Fibroblast of peridontal ligament (primary cell): Measurements from ENCODE around the gene ZNF586.
"Not testable (repeated sequence)": the region's sequence is repeated elsewhere in the genome, so short reads cannot be mapped to it uniquely, and the experiment has no call there.

ENCODE experiments used
- DNase-seq: peaks from one replicate; pipeline ENCODE4 v3.0.0-alpha.2; 2010; ENCODE audit errors: extremely low read depth

The ZNF586 gene

GRCh38 chr19:57796580-57796979 lies 27.1 kb downstream of the ZNF586 start:
- not testable (repeated sequence) for DNase-seq

- DNase-seq = no peak
Measured at GRCh38 chr19:57800696-57801095, 31.2 kb downstream of the ZNF586 start.

DNA sequence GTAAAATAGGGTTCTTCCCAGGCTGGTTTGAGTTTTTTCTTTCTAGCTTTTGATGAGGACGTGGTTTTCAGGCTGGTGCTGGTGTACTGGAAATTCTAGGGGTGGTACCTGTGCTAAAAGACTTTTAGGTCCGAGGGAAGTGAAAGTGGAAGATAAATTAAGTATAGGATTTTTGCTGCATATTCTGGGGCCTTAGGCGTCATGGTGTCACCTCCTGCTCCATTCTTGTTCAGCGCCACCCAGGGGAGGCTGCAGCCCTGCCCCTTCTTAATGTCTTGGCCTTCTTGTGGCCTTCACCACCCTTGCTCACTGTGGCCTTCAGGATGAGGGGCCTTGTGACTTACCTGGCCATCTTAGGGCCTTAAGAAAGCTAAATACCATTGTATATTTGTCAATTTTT lies 32.8 kb downstream of the ZNF586 start:
- DNase-seq = no peak

DNA sequence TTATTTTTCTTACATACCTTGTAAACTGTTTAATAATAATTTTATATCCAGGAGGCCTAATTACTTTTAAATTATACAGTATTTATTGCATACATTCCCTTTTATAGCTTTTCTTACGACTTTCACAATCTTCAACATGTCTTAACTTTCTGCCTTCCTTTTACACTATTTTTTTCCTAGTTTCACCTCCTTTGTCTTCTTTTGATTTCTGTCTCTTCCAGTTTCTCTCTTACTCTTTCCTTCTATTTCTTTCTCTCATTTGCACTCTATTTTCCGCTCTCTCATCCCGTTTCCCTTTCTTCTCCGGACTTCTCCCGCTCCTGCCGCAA lies 33.8 kb downstream of the ZNF586 start:
- DNase-seq = no peak

GRCh38 chr19:57803594-57804325 lies 34.3 kb downstream of the ZNF586 start:
- peak; percentile 72 for DNase-seq

DNA sequence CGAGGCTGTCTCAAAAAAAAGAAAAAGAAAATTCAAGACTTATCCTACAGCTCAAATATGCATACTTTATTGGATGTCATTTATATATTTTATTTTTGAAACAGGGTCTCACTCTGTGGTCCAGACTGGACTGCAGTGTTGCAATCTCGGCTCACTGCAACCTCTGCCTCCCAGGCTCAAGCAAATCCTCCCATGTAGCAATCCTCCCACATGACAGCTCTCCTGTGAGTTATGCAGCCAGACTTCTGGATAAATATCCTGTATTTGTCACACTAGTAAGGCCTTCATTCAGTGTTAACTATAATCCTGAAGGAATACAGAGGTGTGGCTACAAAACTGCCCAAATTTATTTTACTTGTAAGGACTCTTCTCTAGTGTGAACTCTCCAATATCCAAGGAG lies 38.1 kb downstream of the ZNF586 start:
- no peak for DNase-seq

DNA sequence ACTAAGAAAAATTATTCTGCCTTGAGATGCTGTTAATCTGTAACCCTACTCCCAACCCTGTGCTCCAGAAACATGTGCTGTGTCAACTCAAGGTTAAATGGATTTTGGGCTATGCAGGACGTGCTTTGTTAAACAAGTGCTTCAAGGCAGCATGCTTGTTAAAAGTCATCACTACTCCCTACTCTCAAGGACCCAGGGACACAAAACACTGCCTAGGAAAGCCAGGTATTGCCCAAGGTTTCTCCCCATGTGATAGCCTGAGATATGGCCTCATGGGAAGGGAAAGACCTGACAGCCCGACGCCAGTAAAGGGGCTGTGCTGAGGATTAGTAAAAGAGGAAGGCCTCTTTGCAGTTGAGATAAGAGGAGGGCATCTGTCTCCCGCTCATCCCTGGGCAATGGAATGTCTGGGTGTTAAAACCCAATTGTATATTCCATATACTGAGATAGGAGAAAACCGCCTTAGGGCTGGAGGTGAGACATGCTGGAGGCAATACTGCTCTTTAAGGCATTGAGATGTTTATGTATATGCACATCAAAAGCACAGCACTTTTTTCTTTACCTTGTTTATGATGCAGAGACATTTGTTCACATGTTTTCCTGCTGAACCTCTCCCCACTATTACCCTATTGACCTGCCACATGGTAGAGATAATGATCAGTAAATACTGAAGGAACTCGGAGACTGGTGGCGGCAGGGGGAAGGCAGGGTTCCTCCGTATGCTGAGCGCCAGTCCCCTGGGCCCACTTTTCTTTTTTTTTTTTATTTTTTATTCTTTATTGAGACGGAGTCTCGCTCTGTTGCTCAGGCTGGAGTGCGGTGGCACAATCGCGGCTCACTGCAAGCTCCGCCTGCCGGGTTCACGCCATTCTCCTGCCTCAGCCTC lies 41.2 kb downstream of the ZNF586 start:
- DNase-seq = not testable (repeated sequence)

GRCh38 chr19:57812226-57812625 lies 42.8 kb downstream of the ZNF586 start:
- DNase-seq = no peak

DNA sequence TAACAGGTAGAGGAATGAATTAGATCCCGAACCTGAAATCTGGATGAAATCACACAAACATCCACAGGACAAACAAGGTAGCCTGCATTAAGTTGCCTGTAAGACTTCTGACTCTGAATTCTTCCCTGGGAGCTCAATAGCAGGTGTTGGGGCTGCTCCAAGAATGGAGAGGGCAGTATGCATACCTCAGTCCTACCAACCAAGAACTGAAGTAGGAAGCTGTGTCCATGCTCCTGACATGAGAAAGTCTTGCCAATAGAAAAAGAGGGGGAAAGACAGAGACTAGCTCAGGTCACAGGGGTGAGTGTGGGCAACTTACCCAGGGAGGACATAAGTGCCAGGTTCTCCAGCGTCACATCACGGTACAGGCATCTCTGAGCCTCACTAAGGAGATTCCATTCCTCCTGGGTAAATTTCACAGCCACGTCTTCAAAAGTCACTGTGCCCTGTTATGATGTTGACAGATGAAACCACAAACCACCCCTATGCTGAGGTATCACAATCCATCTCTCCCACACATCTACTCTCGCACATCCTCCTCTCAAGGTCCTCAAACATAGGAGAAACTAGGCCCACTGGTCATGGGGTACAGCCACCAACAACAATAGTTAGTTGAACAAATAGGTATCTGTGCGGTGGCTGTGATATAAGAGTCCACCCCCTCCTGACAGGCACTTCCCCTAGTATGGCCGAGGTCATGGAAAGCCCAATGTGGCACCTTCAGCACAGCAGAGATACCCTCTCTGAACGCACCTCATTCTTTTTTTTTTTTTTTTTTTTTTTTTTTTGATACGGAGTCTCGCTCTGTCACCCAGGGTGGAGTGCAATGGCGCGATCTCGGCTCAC lies 43.7 kb downstream of the ZNF586 start:
- DNase-seq = not testable (repeated sequence)

DNA sequence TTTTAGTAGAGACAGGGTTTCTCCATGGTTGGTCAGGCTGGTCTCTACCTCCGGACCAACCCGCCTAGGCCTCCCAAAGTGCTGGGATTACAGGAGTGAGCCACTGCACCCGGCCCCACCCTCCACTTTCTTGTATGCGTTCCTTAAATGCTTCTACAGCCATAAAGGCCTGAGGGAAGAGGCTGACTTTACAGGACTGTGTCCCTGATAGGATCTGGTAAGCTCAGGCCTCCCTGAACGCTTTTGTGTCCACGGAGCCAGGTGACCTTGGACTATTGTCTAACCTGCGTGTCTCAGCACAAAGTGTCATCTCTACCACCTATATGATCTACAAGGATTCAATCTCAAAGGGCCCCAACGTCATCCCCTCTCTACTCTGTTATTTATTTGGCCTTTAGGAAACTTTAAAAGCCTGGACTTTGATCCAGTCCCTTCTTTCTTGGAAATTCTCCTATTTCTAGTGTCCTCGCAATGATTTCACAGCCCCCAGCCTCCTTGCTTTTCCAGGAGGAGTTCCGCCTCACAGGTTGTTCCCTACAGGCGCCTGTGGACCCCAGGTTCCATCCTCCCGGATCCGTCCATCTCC lies 44.5 kb downstream of the ZNF586 start:
- no peak for DNase-seq

- DNase-seq = peak; percentile 90
Measured at GRCh38 chr19:57814505-57815246, 45.2 kb downstream of the ZNF586 start, which contains the start of gene ZNF552. Gene ZNF552, minus strand, starts transcription at chr19:57814913. Its CDS starts 170 bp downstream, at chr19:57814743.

DNA sequence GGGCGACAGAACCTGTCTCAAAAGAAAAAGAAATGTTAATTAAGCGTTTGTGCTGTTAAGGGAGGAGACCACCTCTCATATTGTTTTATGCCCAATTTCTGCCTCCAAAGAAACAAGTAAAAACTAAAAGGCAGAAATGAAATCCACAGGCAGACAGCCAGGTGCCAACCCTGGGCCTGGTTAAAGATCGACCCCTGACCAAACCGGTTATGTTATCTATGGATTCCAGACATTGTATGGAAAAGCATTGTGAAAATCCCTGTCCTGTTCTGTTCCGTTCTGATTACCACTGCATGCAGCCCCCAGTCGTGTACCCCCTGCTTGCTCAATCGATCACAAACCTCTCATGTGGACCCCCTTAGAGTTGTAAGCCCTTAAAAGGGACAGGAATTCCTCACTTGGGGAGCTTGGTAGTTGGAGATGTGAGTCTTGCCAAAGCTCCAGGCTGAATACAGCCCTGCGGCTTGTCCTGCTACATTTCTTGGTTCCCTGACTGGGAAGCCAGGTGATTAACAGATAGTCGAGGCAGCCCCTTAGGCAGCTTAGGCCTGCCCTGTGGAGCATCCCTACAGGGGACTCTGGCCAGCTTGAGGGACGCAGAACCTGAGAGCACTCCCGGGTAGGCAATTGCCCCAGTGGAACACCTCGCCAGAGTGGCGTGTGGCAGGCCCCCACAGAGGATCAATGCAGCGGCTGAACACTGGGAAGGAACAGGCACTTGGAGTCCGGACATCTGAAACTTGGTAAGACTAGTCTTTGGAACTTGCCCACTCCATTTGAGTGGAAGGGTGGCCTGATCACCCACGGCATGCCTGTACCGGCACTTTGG lies 46.0 kb downstream of the ZNF586 start:
- no peak for DNase-seq

DNA sequence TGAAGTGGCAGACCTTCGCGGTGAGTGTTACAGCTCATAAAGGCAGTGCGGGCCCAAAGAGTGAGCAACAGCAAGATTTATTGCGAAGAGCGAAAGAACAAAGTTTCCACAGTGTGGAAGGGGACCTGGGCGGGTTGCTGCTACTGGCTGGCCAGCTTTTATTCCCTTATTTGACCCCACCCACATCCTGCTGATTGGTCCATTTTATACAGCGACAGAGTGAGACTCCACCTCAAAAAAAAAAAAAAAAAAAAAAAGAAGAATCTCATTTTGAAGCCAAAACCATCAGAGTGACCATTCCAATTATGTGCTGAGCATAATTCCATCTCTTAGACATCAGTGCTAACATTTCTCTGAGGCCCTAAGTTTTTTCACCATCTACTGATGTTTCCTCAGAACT lies 47.2 kb downstream of the ZNF586 start:
- DNase-seq = no peak

GRCh38 chr19:57817976-57818375 lies 48.5 kb downstream of the ZNF586 start:
- no peak for DNase-seq

- no peak for DNase-seq
Measured at GRCh38 chr19:57818378-57818777, 48.9 kb downstream of the ZNF586 start.

DNA sequence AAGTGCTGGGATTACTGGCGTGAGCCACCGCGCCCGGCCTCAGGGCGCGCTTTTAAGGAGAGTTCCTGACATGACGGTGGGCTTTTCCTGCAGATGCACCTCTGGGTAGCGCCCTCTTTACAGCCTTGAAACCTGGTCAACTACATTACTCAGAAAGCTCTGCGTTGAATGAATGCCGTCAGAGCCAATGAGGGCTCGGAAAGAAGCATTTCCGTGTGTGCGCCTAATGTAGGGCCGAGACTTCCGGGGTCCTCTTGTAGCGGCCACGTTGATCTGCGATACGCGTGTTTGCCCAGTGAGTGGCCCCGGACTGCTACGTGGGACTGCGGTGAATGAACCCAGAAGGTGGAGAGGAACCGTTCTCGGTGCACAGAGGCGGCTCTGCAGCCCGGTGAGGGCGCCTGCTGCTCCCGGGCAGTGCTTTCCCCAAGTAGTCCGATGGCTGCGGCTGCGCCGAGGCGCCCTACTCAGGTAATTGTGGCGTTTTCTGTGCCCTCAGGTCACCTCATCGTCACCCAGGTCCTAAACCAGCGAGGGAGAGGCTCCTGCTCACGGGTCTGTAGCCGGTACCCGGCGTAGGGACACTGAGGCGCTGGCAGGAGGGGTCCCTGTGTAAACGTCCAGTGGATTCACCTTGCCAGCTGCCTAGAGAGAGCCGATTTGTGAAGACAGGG lies 50.1 kb downstream of the ZNF586 start:
- peak; percentile 91 for DNase-seq

- DNase-seq = no peak
Measured at GRCh38 chr19:57820599-57820998, 51.1 kb downstream of the ZNF586 start.

DNA sequence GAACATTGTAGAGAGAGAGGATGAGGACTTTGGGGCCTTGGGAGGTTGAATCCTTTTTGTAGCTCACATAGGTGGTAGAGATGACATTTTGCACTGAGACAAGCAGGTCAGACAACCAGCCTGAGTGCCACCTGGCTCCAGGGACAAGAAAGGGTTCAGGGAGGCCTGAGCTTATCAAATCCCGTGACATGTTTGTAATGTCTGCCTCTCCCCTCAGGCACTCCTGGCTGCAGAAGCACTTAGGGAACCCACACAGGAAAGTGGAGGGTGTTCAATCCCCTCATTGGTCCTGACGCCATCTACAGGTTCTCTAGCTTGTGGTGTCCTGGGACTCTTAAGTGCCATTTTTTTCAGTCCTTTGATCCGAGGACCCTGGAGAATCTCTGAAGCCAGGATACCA lies 51.6 kb downstream of the ZNF586 start:
- not testable (repeated sequence) for DNase-seq

DNA sequence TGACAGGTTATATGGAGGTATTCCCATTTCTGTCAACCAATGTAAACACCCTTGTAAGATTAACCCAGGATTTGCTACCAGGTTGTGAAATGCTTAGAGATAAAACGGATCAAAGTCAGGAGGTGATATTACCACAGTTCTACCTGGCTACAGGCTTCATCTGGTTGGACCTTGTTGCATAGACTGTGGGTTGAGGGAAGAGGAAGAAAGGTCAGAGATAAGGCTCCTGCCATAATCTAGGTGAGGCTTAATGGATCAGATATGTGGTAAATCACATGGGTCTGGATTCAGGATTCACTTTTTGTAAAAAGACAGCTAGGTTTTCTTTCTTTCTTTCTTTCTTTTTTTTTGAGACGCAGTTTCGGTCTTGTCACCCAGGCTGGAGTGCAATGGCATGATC lies 52.0 kb downstream of the ZNF586 start:
- DNase-seq = not testable (repeated sequence)

GRCh38 chr19:57823155-57823554 lies 53.7 kb downstream of the ZNF586 start:
- DNase-seq = not testable (repeated sequence)
